ENCODE measurements around the gene DPM1. TPM values are rescaled to one million over a fixed set of nuclear protein-coding genes. Genes with fewer than 3 reads are reported as not detected.

DPM1 gene
- total and polyA plus RNA-seq, 2 donors (not counting 3 experiments of a cell fraction or from before 2014, with no cell fraction given) = 33.9 to 41.9 TPM

DNA sequence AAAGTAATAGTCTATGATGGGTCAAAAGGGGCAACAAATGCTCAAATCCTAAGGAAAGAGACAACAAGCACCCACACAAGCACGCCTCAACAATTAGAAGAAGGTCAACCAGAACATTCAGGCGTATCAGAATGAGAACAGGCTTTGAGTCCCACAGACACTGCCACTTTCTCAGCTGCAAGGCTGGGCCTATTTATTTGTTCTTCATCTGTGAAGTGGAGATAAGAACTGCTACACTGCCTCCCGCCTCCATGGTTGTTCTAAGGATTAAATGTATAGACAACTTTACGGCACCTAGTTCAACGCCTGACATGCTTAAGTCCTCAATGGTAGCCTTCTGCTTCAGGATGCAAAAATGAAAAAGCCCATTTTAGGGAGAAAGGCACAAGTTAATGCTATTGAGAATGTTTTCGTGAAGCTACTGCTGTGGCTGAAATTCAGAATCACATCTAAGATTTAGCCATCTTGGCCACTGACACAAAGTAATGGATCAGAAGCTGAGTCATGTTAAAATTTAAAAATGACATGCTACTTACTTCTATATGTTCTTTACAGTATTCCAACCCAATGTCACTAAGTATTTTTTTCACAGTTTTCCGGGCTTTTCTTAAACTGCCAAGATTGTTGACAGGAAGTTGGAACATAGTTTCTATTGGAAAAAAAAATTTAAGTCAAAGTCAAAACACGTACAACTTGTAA, 54.8 kb downstream of the DPM1 start:
- intact Hi-C loops (cut with micrococcal nuclease) = no loop called here
- no peak for FAIRE-seq
- no peak overlapping the region for H2AFZ ChIP-seq (ENCODE audit: low read depth, low read length)
- peaks cover 15% of the 10 kb centered on the region for H4K20me1 ChIP-seq (replicated peaks; ENCODE audit: control insufficient read depth, extremely low read depth, insufficient read depth, low read length)
- no peak overlapping the region for H3K9ac ChIP-seq (replicated peaks; ENCODE audit: extremely low read depth, insufficient read depth, low read length)
- no peaks in the 10 kb centered on the region for H3K4me1 ChIP-seq (ENCODE audit: control insufficient read depth, extremely low read depth, insufficient read depth, low read length)
- no peak overlapping the region for H3K27ac ChIP-seq (ENCODE audit: insufficient read depth, low read depth, low read length)
- TF ChIP-seq CTCF (IDR thresholded peaks at IDR 0.05; ENCODE audit: extremely low read depth in 1 of 2, insufficient read depth in 1 of 2, low read depth in 1 of 2, low read length in 2 of 2) (no peak), FOS (IDR thresholded peaks at IDR 0.05; ENCODE audit: borderline replicate concordance, insufficient read depth, low read length) (no peak), JUN (IDR thresholded peaks at IDR 0.05; ENCODE audit: borderline replicate concordance, insufficient read depth, insufficient read length, low read depth) (no peak), POLR2A (IDR thresholded peaks at IDR 0.05; ENCODE audit: low read depth, low read length) (no peak), MYC (IDR thresholded peaks at IDR 0.05; ENCODE audit: low read depth, low read length) (no peak), GATA2 (IDR thresholded peaks at IDR 0.05; ENCODE audit: insufficient read depth, insufficient read length, low read depth, low read length) (no peak), EZH2 (IDR thresholded peaks at IDR 0.05; ENCODE audit: borderline replicate concordance, low read depth, low read length, severe bottlenecking) (no peak), POLR2AphosphoS5 (IDR thresholded peaks at IDR 0.05; ENCODE audit: insufficient read depth, low read depth, low read length) (no peak)
- TF ChIP-seq, protein P1, sequence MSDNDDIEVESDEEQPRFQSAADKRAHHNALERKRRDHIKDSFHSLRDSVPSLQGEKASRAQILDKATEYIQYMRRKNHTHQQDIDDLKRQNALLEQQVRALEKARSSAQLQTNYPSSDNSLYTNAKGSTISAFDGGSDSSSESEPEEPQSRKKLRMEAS (IDR thresholded peaks at IDR 0.05; ENCODE audit: insufficient read depth, insufficient read length) = no peak
- peaks cover 86% of the 10 kb centered on the region for H3K79me2 ChIP-seq (ENCODE audit: control insufficient read depth, insufficient read depth, low read length)
- no peaks in the 10 kb centered on the region for H3K9me3 ChIP-seq (replicated peaks; ENCODE audit: control insufficient read depth, insufficient read depth, low read length)
- no peak overlapping the region for H3K4me3 ChIP-seq (replicated peaks in 1 of 3; ENCODE audit: insufficient read depth in 1 of 3, low read depth in 1 of 3, low read length in 3 of 3)
- BruUV-seq (replicated peaks) = no TSS peak
- DNase-seq (ENCODE audit: low read depth, low spot score) = no peak
- H3K4me2 ChIP-seq (ENCODE audit: insufficient read depth, low read length) = no peak overlapping the region
- no peaks in the 10 kb centered on the region for H3K27me3 ChIP-seq (ENCODE audit: control insufficient read depth in 2 of 2, insufficient read depth in 2 of 2, low read length in 2 of 2)
- ChIA-PET POLR2A (no interaction called here), CTCF (interaction anchor here (1.0 to 1.1 kb wide), 2 partner anchors 109 to 110 kb away, joined by 3 to 4 read pairs; partner anchors contain the start of gene BCAS4)
- dilution Hi-C loops (cut with MboI; ENCODE audit: extremely low pct_ligation_motif_present, low sequenced_read_pairs) = no loop called here
- peaks cover 4 to 20% of the 10 kb centered on the region in 2 experiments for H3K36me3 ChIP-seq (ENCODE audit: control insufficient read depth in 2 of 2, extremely low read depth in 1 of 2, insufficient read depth in 2 of 2, low read length in 2 of 2)
- no peaks in the 10 kb centered on the region for H3K9me1 ChIP-seq (replicated peaks; ENCODE audit: control insufficient read depth, extremely low read depth, insufficient read depth, low read length)
